ENCODE data around the gene TENM3. TPM values are rescaled to one million over a fixed set of nuclear protein-coding genes. Genes with fewer than 3 reads are reported as not detected.

TENM3 gene
- total and polyA plus RNA-seq, 2 of the 8 experiments (the other 6 are each of a cell fraction or from before 2014, with no cell fraction given): 36.9 to 69.3 TPM

- TF ChIP-seq SP4 (IDR thresholded peaks at IDR 0.05; ENCODE audit: low read length): no peak
- TF ChIP-seq, protein P1, sequence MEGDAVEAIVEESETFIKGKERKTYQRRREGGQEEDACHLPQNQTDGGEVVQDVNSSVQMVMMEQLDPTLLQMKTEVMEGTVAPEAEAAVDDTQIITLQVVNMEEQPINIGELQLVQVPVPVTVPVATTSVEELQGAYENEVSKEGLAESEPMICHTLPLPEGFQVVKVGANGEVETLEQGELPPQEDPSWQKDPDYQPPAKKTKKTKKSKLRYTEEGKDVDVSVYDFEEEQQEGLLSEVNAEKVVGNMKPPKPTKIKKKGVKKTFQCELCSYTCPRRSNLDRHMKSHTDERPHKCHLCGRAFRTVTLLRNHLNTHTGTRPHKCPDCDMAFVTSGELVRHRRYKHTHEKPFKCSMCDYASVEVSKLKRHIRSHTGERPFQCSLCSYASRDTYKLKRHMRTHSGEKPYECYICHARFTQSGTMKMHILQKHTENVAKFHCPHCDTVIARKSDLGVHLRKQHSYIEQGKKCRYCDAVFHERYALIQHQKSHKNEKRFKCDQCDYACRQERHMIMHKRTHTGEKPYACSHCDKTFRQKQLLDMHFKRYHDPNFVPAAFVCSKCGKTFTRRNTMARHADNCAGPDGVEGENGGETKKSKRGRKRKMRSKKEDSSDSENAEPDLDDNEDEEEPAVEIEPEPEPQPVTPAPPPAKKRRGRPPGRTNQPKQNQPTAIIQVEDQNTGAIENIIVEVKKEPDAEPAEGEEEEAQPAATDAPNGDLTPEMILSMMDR (IDR thresholded peaks at IDR 0.05; ENCODE audit: control extremely low read depth in 1 of 3, insufficient read depth in 1 of 3, low read depth in 1 of 3, low read length in 3 of 3): no peak
These were observed 211.3 kb downstream of the TENM3 start (continued) for GRCh38 chr4:182454440-182455013.
